Stomach (tissue), 9 donors: ENCODE results near the gene OGG1. TPM values are rescaled to one million over a fixed set of nuclear protein-coding genes. Genes with fewer than 3 reads are reported as not detected.

Source experiments
- DNase-seq, 2 donors: peaks; one replicate each; pipeline versions ENCODE4 v3.0.0 to v3.0.0-alpha.2; 2013 to 2019
- H3K27ac ChIP-seq, 5 donors: fragments of 200-600 bp in 4 of 5; sonication (generic) in 4 of 5; one replicate each; pipeline ENCODE4 v1.5.1; 2013 to 2019; ENCODE audit warnings: mild to moderate bottlenecking in 1 of 5, moderate library complexity in 1 of 5
- H3K27me3 ChIP-seq, 3 donors: fragments of 200-600 bp; sonication (generic); one replicate each; pipeline ENCODE4 v1.5.1; 2017 to 2019; ENCODE audit warnings: mixed run types in 1 of 3
- H3K36me3 ChIP-seq, 4 donors: fragments of 200-600 bp; sonication (generic); 1 replicate in 3 of 4; 2 replicates in 1 of 4; pipeline ENCODE4 v1.5.1; 2016 to 2019
- H3K4me1 ChIP-seq, 4 donors: fragments of 200-600 bp; sonication (generic); one replicate each; pipeline ENCODE4 v1.5.1; 2016 to 2019
- H3K4me3 ChIP-seq, 4 donors: fragments of 200-600 bp; sonication (generic) in 3 of 4; one replicate each; pipeline ENCODE4 v1.5.1; 2016 to 2019; ENCODE audit warnings: mild to moderate bottlenecking in 1 of 4
- H3K9me3 ChIP-seq, 4 donors: fragments of 200-600 bp; sonication (generic); one replicate each; pipeline ENCODE4 v1.5.1; 2016 to 2019
- CTCF ChIP-seq, 7 experiments: fragments of 450-650 bp in 4 of 7; fragments of 200-600 bp in 3 of 7; sonication (generic) in 3 of 7; IDR thresholded peaks; one replicate each; pipeline ENCODE4 v1.5.1; 2016 to 2019; ENCODE audit warnings: antibody characterized with exemption in 7 of 7, control low read depth in 2 of 7, mild to moderate bottlenecking in 1 of 7
- EP300 ChIP-seq: sonication (generic); formaldehyde crosslinking; IDR thresholded peaks from one replicate; pipeline ENCODE4 v1.6.1; 2017; ENCODE audit warnings: antibody characterized with exemption
- POLR2A ChIP-seq, 4 donors: fragments of 450-650 bp; IDR thresholded peaks; one replicate each; pipeline ENCODE4 v1.6.1; 2016; ENCODE audit warnings: antibody characterized with exemption in 4 of 4, control low read depth in 2 of 4, mild to moderate bottlenecking in 1 of 4, moderate library complexity in 1 of 4
- POLR2AphosphoS5 ChIP-seq, 3 donors: sonication (generic); formaldehyde crosslinking; IDR thresholded peaks; one replicate each; pipeline ENCODE4 v1.6.1; 2016; ENCODE audit warnings: antibody characterized with exemption in 3 of 3
- WGBS, 5 donors: extraction: QIAGEN DNeasy Blood & Tissue Kit in 3 of 5; methylation state at CpG; one replicate each; pipeline versions ENCODE4 v1.1.5 to v1.1.7; 2013 to 2018; 5-methylcytosine and 5-hydroxymethylcytosine counted together
- intact Hi-C: fragments of 100-400 bp; cut with DNase I; formaldehyde crosslinking; loops from one replicate; pipeline ENCODE4 v1.15.1; 2023; ENCODE audit warnings: low total_unique reads
- polyA plus RNA-seq, 3 donors: library from polyadenylated mRNA; stranded (reverse); fragments of 200-250 nt; gene quantifications; one replicate each; pipeline ENCODE4 v1.2.3, GENCODE V29; 2013
- total RNA-seq, 5 donors: library from RNA; depleted of rRNA; stranded (reverse); fragments of >200 nt; gene quantifications; one replicate each; pipeline versions ENCODE4 v1.1.0 to v1.2.3, GENCODE V29; 2014 to 2016
- donor health status: healthy with polysubstance abuse.
- donor health status: Bipolar disorder and iron deficiency.
- donor health status: healthy.

The OGG1 gene
- total and polyA plus RNA-seq, 8 donors: 7.6 to 54.5 (median 17.5) TPM

GRCh38 chr3:9721015-9721699 is 28.6 kb upstream of the OGG1 start:
- intact Hi-C loops: no loop called here
- DNase-seq: no peak
- TF ChIP-seq POLR2A (IDR thresholded peaks at IDR 0.05): no peak
- no peak for TF ChIP-seq CTCF (IDR thresholded peaks at IDR 0.05)
- no peak for TF ChIP-seq POLR2AphosphoS5 (IDR thresholded peaks at IDR 0.05)
- TF ChIP-seq EP300: no peak
- 43 to 55% (median 48%) methylated on average over 7 of the region's 7 CpGs for WGBS, 5 donors
- no peak overlapping the region for H3K27ac ChIP-seq
- H3K4me3 ChIP-seq: no peak overlapping the region
- H3K4me1 ChIP-seq: peaks cover 0 to 6% (median under 1%) of the 10 kb centered on the region in 4 donors
- H3K27me3 ChIP-seq: no peaks in the 10 kb centered on the region
- H3K36me3 ChIP-seq: no peaks in the 10 kb centered on the region
- no peaks in the 10 kb centered on the region for H3K9me3 ChIP-seq

- intact Hi-C loops: no loop called here
- Histone ChIP-seq H3K27me3 (no peaks in the 10 kb centered on the region), H3K4me1 (peaks cover 0 to 1% (median 0%) of the 10 kb centered on the region in 4 donors), H3K4me3 (no peak overlapping the region), H3K9me3 (no peaks in the 10 kb centered on the region), H3K27ac (no peak overlapping the region), H3K36me3 (no peaks in the 10 kb centered on the region)
- no peak for TF ChIP-seq POLR2A (IDR thresholded peaks at IDR 0.05)
- WGBS, 5 donors: 79 to 89% (median 81%) methylated on average over 2 of the region's 2 CpGs
- DNase-seq: no peak
These were observed 28.1 kb upstream of the OGG1 start for GRCh38 chr3:9721700-9722060.

- DNase-seq: no peak
- Histone ChIP-seq H3K4me1 (peaks cover 5 to 10% (median 7%) of the 10 kb centered on the region in 4 donors), H3K9me3 (no peaks in the 10 kb centered on the region), H3K36me3 (no peaks in the 10 kb centered on the region), H3K27me3 (no peaks in the 10 kb centered on the region), H3K27ac (no peak overlapping the region), H3K4me3 (no peak overlapping the region)
- intact Hi-C loops: no loop called here
- 81 to 92% (median 88%) methylated on average over 4 of the region's 4 CpGs for WGBS, 5 donors
- TF ChIP-seq POLR2AphosphoS5 (IDR thresholded peaks at IDR 0.05): no peak
- no peak for TF ChIP-seq POLR2A (IDR thresholded peaks at IDR 0.05)
- no peak for TF ChIP-seq EP300
- no peak for TF ChIP-seq CTCF (IDR thresholded peaks at IDR 0.05)
These were observed 23.8 kb upstream of the OGG1 start for GRCh38 chr3:9725775-9726515.

- DNase-seq: peak in 1 of 2 donors; percentile 37
- TF ChIP-seq POLR2AphosphoS5 (IDR thresholded peaks at IDR 0.05) (no peak), CTCF (IDR thresholded peaks at IDR 0.05) (no peak), EP300 (no peak), POLR2A (IDR thresholded peaks at IDR 0.05) (no peak)
- intact Hi-C loops: no loop called here
- Histone ChIP-seq H3K9me3 (no peaks in the 10 kb centered on the region), H3K4me3 (no peak overlapping the region), H3K27me3 (no peaks in the 10 kb centered on the region), H3K4me1 (peaks cover 5 to 11% (median 8%) of the 10 kb centered on the region in 4 donors), H3K36me3 (no peaks in the 10 kb centered on the region), H3K27ac (no peak overlapping the region)
- WGBS, 5 donors: 4 to 13% (median 8%) methylated on average over 11 of the region's 11 CpGs
These were observed 22.6 kb upstream of the OGG1 start for GRCh38 chr3:9727041-9727595.
